SKM-1 treated with dmso at 0.1 percent for 144 hours (cell line): ENCODE results near the gene SLC8A2.
A peak's percentile ranks its signal among the peaks of the same experiment; 100 is the strongest.
"Not testable (repeated sequence)": the region's sequence is repeated elsewhere in the genome, so short reads cannot be mapped to it uniquely, and the experiment has no call there.

Source experiments
- DNase-seq: peaks from one replicate; lab custom pipeline; 2025; ENCODE audit not compliant: unreplicated experiment; lab: John Stamatoyannopoulos, UW

The SLC8A2 gene

DNA sequence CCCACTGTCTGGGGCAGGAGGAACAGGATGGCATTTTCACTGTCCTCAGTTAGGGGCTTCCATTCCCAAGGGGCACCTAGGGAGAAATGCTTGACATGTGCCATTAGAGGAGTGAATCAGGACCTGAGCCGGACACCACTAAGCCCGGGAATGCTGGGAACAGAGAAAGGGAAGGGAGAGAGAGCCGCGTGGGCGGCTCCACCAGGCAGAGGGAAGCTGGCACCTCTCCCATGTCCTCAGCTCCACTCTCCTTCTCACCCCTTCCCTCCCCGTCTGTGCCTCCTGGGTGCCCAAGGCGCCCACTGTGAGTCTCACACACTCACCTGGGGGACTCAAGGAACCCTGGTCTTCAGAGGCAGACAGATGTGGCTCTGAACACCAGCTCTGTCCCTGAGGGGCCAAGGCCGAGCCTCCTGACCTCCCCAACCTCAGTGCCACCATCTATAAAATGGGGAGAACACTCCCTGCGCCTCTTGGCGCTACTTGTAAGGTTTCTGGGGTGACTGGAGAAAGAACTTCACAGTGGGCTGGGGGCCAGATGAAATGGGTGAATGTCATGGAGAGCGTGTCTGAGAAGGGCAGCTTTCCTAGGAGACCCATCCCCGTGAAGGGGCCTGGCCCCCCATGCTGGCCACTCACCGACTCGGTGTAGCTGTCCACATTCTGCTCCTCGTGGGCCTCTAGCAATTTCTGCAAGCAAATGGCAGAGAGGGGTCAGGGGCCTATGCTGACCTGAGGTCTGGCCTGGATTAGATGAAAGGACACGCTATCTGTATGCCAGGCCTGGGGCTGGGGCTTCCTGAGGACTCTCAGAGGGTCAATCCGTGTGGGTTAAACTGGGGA is 17.6 kb upstream of the SLC8A2 start:
- no peak for DNase-seq

- no peak for DNase-seq
Observed at GRCh38 chr19:47487551-47488515, 16.1 kb upstream of the SLC8A2 start.

GRCh38 chr19:47486900-47487299 is 15.2 kb upstream of the SLC8A2 start:
- DNase-seq, result no peak

DNA sequence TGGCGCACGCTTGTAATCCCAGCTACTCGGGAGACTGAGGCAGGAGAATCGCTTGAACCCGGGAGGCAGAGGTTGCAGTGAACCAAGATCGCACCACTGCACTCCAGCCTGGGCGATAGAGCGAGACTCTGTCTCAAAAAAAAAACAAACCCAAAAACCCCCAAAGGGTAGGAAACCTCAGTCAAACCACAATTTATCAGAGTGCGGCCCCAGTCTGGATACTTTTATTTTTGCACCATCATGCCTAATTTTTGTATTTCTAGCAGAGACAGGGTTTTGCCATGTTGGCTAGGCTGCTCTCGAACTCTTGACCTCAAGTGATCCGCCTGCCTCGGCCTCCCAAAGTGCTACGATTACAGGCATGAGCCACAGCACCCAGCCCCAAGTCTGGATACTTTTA is 14.5 kb upstream of the SLC8A2 start:
- DNase-seq, result not testable (repeated sequence)

DNA sequence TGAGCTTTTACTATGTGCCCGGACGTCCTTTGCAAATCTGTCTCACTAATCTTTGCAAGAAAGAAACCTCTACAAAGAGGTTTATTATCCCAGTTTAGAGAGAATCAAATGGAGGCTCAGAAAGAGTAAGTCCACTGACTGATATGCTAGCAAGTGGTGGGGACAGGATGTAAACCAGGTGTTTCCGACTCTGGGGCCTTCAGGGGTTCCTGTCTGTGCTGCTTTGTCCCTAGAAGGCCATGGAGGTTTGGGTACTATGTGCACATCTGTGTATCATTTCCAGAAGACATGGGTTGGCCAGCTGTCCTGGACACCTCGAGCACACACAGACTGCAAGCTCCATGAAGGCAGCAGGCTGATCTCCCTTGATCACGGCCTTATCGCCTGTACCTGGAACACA is 13.5 kb upstream of the SLC8A2 start:
- no peak for DNase-seq

- DNase-seq, result peak; percentile 56
Observed at GRCh38 chr19:47483800-47484690, 12.4 kb upstream of the SLC8A2 start, which contains the start of gene KPTN. KPTN (minus strand) TSS chr19:47484219; CDS start chr19:47484160, 59 bp downstream.

DNA sequence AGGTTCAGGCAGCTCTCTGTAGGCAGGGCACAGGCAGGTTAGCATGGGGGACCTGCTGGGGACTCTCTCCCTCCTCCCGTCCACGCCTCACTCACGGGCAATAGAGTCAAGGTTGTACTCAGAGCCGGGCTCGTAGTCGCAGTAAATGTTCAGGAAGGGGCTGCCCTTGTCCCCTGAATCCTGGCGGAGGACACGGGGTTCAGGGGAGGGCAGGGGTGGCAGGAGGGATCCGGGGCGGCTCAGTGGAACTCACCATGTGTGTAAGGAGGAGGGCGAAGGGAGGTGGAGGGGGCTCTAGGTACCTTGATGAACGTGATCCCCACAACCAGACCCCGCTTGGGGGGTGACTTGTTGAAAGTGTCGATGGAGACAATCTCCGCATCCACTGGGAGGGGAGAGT is 11.5 kb upstream of the SLC8A2 start:
- no peak for DNase-seq

DNA sequence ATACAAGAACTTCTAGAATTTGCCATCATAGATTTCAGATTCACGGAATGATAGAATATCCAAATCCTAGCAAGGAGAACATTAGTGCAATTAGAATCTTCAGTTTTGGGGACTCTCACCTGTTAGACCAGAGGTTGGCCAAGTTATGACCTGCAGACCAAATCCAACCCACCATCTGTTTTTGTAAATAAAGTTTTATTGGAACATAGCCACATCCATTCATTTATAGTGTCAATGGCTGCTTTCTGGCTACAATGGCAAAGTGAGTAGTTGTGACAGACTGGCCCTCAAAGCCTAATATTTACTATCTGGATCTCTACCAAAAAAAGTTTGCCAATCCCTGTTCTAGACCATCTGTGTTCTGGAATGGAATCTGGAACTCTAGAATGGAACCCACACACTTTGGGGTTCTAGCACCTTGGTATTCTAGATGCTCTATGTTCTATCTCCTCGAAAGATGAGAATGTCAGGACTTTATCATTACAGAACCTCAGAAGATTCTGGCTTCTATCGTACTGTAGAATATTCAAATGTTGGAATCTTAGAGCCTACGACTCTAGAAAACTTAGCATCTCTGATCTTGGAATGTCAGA is 9.9 kb upstream of the SLC8A2 start:
- no peak for DNase-seq

GRCh38 chr19:47480658-47481057 is 9.0 kb upstream of the SLC8A2 start:
- no peak for DNase-seq

GRCh38 chr19:47479701-47480503 is 8.2 kb upstream of the SLC8A2 start:
- DNase-seq, result no peak

GRCh38 chr19:47476438-47476972 is 4.8 kb upstream of the SLC8A2 start:
- DNase-seq, result no peak

DNA sequence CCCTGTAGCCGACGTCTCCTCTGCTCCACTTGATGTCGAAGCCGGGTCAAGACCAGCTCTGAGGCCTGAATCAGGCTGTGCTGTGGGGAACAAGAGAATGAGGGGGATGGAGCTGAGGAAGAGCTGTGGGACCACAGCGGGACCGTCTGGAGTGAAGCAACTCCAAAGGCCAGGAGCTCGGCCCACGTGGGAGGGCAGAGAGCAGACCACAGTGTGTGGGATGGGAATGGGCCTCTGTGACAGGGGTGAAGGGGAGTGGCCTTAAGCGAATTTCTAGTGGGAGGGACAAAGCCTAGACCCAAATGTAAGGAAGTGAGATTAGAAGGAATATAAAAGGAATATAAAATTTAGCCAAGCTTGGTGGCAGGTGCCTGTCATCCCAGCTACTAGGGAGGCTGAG is 3.8 kb upstream of the SLC8A2 start:
- DNase-seq, result no peak

- no peak for DNase-seq
Observed at GRCh38 chr19:47473336-47473735, 1.6 kb upstream of the SLC8A2 start.

DNA sequence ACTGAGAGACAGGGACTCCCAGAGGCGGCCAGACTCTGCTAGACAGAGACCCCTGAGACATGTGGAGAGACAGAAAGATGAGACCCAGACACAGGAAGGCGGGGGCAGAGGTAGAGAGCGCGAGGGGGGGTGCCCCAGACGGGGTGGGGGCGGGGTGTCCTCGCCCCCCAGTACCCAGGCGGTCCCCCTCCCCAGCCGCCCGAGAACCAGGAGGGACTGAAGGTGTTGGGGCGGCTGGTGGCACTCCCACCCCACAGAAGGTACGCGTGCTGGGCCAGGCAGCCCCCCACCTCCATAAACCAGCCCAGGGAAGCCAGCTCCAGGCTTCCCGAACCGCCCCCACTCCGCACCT is 336 bp downstream of the SLC8A2 start:
- DNase-seq, result no peak

DNA sequence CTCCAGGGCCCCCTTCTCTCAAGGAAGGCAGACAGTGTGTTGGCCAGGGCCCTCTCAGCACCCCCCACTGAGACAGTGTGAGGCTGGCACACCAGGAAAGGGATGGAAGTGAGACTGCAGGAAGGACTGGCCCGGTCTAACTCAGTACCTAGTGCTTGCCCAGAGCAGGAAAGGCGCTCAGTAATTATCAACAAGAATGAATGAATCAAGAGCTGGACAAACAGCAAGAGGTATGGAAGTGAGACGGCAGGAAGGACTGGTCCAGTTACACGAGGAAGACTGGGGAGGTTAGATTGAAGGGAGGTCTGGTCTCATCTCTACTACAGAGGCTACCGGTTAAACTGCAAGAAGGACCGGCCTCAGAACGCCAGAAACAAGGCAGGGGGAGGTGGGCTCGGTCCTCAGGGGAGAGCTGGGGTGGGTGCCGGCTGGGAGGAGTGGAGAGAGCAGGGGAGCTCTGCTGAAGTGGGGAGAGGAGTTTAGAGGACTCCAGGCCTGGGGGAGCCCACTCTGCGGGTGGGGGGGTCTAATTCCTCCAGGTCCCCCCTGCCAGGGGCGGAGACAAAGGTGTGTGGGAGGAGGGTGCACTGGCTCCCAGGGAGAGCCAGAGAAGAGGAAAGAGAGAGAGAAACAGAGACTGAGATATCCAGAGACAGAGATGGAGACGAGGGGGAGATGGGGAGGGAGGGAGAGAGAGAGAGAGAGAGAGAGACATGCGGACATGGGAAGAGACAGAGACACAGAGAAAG is 1.1 kb downstream of the SLC8A2 start:
- no peak for DNase-seq

DNA sequence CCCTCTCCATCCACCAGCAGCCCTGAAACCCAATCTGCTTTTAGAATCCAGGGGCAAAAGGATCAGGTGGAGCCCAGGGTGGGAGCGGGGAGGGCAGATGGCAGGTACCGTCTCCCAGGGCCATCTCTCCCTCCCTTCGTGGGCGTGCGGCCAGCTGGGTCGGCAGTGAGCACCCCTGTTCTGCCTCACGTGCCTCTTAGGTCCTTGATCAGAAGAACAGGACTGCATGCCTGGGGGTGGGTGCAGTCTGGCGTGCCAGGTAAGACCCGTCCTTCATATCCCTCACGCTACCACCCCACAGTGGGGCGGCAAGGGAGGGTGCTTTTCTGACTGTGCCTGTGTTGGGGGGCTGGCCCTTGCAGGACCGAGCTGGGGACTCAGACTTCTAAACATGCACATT is 2.0 kb downstream of the SLC8A2 start:
- DNase-seq, result no peak

- DNase-seq, result no peak
Observed at GRCh38 chr19:47469363-47469700, 2.4 kb downstream of the SLC8A2 start.

DNA sequence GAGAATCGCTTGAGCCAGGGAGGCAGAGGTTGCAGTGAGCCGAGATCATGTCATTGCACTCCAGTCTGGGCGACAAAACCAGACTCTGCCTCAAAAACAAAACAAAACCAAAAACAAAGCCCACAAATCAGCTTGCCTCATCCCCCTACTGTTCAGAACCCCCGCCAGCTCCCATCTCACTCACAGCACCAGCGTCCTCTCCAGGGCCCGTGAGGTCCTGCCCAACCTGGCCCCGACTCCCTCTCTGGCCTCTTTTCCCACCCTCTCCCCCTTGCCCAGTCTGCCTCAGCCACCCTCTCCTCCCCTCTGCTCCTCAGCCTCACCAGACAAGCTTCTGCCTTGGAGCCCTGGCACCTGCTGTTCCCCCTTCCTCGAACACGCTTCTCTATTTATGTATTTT is 3.8 kb downstream of the SLC8A2 start:
- DNase-seq, result no peak

DNA sequence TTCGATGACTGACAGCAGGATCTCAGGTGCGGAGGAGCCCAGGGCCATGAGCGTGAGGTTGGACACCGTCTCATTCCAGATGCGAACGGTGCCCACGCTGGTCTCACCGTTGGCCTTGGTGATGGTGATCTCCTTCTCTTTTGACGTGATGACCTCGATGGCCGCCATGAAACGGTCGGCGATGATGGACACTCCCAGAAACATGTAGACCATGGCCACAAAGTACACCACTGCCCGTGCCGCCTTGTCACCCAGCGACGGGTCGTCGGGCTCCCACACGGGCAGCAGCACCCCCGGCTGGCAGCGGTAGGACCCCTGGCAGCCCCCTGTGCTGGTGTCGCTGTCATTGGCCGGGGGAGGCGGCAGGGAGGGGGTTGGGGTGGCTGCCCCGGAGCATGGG is 5.7 kb downstream of the SLC8A2 start:
- no peak for DNase-seq
